Astrocyte (in vitro differentiated cells and primary cell): ENCODE results near the gene LTBP3.

Source experiments
- CTCF ChIP-seq: IDR thresholded peaks from 2 replicates; pipeline ENCODE4 v1.5.1; 2011; ENCODE audit warnings: low read depth, mild to moderate bottlenecking, inconsistent platforms, low read length, moderate library complexity; ENCODE audit not compliant: insufficient read depth
- EZH2 ChIP-seq: IDR thresholded peaks from 2 replicates; pipeline ENCODE4 v1.6.1; 2012; ENCODE audit warnings: mild to moderate bottlenecking, low read length, inconsistent platforms; ENCODE audit not compliant: insufficient read depth

- TF ChIP-seq CTCF (no peak), EZH2 (no peak)
Measured at GRCh38 chr11:65528819-65529350, 29.3 kb downstream of the LTBP3 start.
